GM13976 (cell line): ENCODE results near the gene ZNF22.

Experiments
- DNase-seq: peaks from one replicate; pipeline ENCODE4 v3.0.0; 2012; ENCODE audit warnings: low spot score
- CTCF ChIP-seq: IDR thresholded peaks from 2 replicates; pipeline ENCODE4 v1.5.1; 2012; ENCODE audit warnings: borderline replicate concordance, mild to moderate bottlenecking; ENCODE audit not compliant: insufficient read depth; ENCODE audit errors: extremely low read depth, missing control alignments, control extremely low read depth
- in situ Hi-C: fragments of 300-500 bp; cut with MboI; formaldehyde crosslinking; loops from one replicate; pipeline ENCODE4 v1.12.0; 2022; ENCODE audit warnings: low sequenced_read_pairs, mixed read lengths, inconsistent platforms; ENCODE audit not compliant: unreplicated experiment

The ZNF22 gene

GRCh38 chr10:44968500-44969400 is 32.0 kb upstream of the ZNF22 start:
- DNase-seq = no peak
- in situ Hi-C loops = no loop called here
- no peak for TF ChIP-seq CTCF

- no peak for TF ChIP-seq CTCF
- in situ Hi-C loops = loop anchor here (10.0 kb wide), 1 partner anchor 45 kb away; no protein-coding TSS in a partner anchor
- no peak for DNase-seq
These were observed 30.9 kb upstream of the ZNF22 start for GRCh38 chr10:44969854-44970253.

GRCh38 chr10:44970812-44971395 is 29.8 kb upstream of the ZNF22 start:
- DNase-seq = no peak
- in situ Hi-C loops = loop anchor here (10.0 kb wide), 1 partner anchor 46 kb away; no protein-coding TSS in a partner anchor
- TF ChIP-seq CTCF = no peak

GRCh38 chr10:44971434-44971833 is 29.3 kb upstream of the ZNF22 start:
- no peak for DNase-seq
- TF ChIP-seq CTCF = no peak
- in situ Hi-C loops = loop anchor here (10.0 kb wide), 1 partner anchor 47 kb away; no protein-coding TSS in a partner anchor

GRCh38 chr10:44971935-44972757 is 28.6 kb upstream of the ZNF22 start:
- DNase-seq = no peak
- TF ChIP-seq CTCF = no peak
- in situ Hi-C loops = loop anchor here (10.0 kb wide), 1 partner anchor 47 kb away; no protein-coding TSS in a partner anchor

- in situ Hi-C loops = loop anchor here (10.0 kb wide), 1 partner anchor 48 kb away; no protein-coding TSS in a partner anchor
- TF ChIP-seq CTCF = no peak
- DNase-seq = no peak
These were observed 27.8 kb upstream of the ZNF22 start for GRCh38 chr10:44972874-44973306.
